HG03439 (cell line): ENCODE data around the gene ACACA.

Source experiments
- ATAC-seq: cut with Tn5 transposase; IDR thresholded peaks from one replicate; pipeline ENCODE4 v1.9.1; 2021; ENCODE audit warnings: mild to moderate bottlenecking, moderate library complexity; ENCODE audit not compliant: unreplicated experiment

ACACA gene

GRCh38 chr17:37052450-37052849 is 354.2 kb downstream of the ACACA start:
- no peak for ATAC-seq

DNA sequence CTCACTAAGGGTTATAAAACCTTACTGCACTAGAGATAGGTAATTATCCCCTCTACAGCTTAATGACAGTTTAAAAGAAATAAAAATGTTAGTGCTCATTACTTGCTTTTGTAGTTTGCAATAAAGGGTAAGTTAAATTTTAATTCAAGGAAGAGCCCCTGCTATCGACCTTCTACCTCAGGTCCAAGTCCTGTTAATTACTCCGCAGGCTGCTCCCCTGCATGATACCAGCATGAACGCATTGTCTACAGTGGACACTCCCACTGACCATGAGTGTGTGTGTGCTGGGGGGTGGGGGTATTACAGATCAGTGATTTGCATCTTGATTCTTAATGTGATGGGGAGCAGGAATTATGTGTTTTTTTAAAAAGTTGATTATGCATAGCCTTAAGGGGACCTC is 354.8 kb downstream of the ACACA start:
- no peak for ATAC-seq

- no peak for ATAC-seq
Measured at GRCh38 chr17:37051381-37051780, 355.3 kb downstream of the ACACA start.

- no peak for ATAC-seq
Measured at GRCh38 chr17:37050920-37051319, 355.7 kb downstream of the ACACA start.

GRCh38 chr17:37048811-37049210 is 357.8 kb downstream of the ACACA start:
- ATAC-seq: no peak

GRCh38 chr17:37047631-37048104 is 359.0 kb downstream of the ACACA start:
- ATAC-seq: no peak

- no peak for ATAC-seq
Measured at GRCh38 chr17:37045351-37045922, 361.2 kb downstream of the ACACA start.

- ATAC-seq: no peak
Measured at GRCh38 chr17:37043201-37043600, 363.4 kb downstream of the ACACA start.

DNA sequence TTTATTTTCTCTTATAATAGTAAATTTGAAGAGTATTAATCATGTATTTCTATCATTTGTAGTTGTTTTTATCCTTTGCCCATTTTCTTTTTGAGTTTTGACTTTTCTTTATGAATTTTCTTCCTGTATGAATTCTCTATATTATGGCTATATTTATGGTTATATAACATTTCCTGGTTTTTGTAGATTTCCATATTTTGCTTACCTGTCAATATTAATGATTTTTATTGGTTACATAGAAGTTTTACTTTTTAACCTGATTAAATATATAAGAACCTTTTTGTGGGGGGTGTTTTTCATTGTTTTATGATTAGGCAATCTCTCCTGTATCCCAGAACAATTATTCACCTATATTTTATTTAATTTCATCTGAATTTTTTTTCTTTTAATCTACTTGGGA is 364.7 kb downstream of the ACACA start:
- ATAC-seq: no peak

GRCh38 chr17:37039269-37039668 is 367.4 kb downstream of the ACACA start:
- no peak for ATAC-seq

DNA sequence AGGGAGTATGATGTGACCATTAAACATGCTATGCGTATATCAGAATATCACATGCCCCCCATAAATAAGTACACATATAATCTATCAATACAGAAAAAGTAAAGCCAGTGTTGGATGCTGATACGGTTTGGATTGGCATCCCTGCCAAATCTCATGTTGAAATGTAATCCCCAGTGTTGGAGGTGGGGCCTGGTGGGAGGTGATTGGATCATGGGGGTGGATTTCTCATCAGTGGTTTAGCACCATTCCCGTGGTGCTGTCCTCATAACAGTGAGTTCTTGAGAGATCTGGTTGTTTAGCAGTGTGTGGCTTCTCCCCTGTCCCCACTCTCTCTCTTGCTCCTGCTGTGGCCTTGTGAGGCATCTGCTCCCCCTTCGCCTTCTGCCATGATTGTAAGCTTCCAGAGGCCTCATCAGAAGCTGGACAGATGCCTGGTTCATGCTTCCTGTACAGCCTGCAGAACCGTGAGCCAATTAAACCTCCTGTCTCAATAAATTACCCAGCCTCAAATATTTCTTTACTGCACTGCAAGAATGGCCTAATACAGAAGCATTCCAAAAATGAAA is 369.0 kb downstream of the ACACA start:
- no peak for ATAC-seq
